NCI-H345 treated with DMSO at 0.1 percent for 48 hours (cell line): ENCODE results near the gene ZNF138.
"Not testable (repeated sequence)": the region's sequence is repeated elsewhere in the genome, so short reads cannot be mapped to it uniquely, and the experiment has no call there.

Experiments
- DNase-seq: peaks from one replicate; lab custom pipeline; 2025; ENCODE audit not compliant: unreplicated experiment; lab: John Stamatoyannopoulos, UW

The ZNF138 gene

GRCh38 chr7:64794171-64794844, at the start of gene ZNF138:
Gene ZNF138 (plus strand): TSS chr7:64794428. CDS start chr7:64794569, 141 bp downstream.
- peak; percentile 92 for DNase-seq

GRCh38 chr7:64744680-64745079, 49.5 kb upstream of the ZNF138 start:
- no peak for DNase-seq

GRCh38 chr7:64747802-64748201, 46.4 kb upstream of the ZNF138 start:
- no peak for DNase-seq

- no peak for DNase-seq
Measured at GRCh38 chr7:64753032-64753431, 41.2 kb upstream of the ZNF138 start.

GRCh38 chr7:64755865-64756264, 38.4 kb upstream of the ZNF138 start:
- DNase-seq = no peak

- DNase-seq = no peak
Measured at GRCh38 chr7:64758151-64758550, 36.1 kb upstream of the ZNF138 start.

GRCh38 chr7:64768824-64769223, 25.4 kb upstream of the ZNF138 start:
- no peak for DNase-seq

GRCh38 chr7:64774204-64774842, 19.9 kb upstream of the ZNF138 start:
- no peak for DNase-seq

- DNase-seq = no peak
Measured at GRCh38 chr7:64775289-64775688, 18.9 kb upstream of the ZNF138 start.

- DNase-seq = not testable (repeated sequence)
Measured at GRCh38 chr7:64784842-64785241, 9.4 kb upstream of the ZNF138 start.

GRCh38 chr7:64787295-64787694, 6.9 kb upstream of the ZNF138 start:
- DNase-seq = no peak

GRCh38 chr7:64789241-64789640, 5.0 kb upstream of the ZNF138 start:
- not testable (repeated sequence) for DNase-seq

- DNase-seq = no peak
Measured at GRCh38 chr7:64793106-64793755, 997 bp upstream of the ZNF138 start.

- no peak for DNase-seq
Measured at GRCh38 chr7:64795176-64795575, 948 bp downstream of the ZNF138 start.

GRCh38 chr7:64799169-64799568, 4.9 kb downstream of the ZNF138 start:
- not testable (repeated sequence) for DNase-seq

- no peak for DNase-seq
Measured at GRCh38 chr7:64802699-64803098, 8.5 kb downstream of the ZNF138 start.

- DNase-seq = no peak
Measured at GRCh38 chr7:64807731-64808365, 13.6 kb downstream of the ZNF138 start.

- no peak for DNase-seq
Measured at GRCh38 chr7:64811767-64812166, 17.5 kb downstream of the ZNF138 start.

GRCh38 chr7:64830926-64831325, 36.7 kb downstream of the ZNF138 start:
- no peak for DNase-seq

GRCh38 chr7:64832136-64832535, 37.9 kb downstream of the ZNF138 start:
- DNase-seq = no peak

GRCh38 chr7:64834989-64835388, 40.8 kb downstream of the ZNF138 start:
- DNase-seq = no peak

GRCh38 chr7:64835856-64836255, 41.6 kb downstream of the ZNF138 start:
- not testable (repeated sequence) for DNase-seq
